ENCODE measurements around the gene UBE3A. TPM values are rescaled to one million over a fixed set of nuclear protein-coding genes. Genes with fewer than 3 reads are reported as not detected.

UBE3A gene
- total and polyA plus RNA-seq, 9 of the 15 experiments (the other 6 are each of a cell fraction or from before 2014, with no cell fraction given), result 29.3 to 103 (median 60.2) TPM

DNA sequence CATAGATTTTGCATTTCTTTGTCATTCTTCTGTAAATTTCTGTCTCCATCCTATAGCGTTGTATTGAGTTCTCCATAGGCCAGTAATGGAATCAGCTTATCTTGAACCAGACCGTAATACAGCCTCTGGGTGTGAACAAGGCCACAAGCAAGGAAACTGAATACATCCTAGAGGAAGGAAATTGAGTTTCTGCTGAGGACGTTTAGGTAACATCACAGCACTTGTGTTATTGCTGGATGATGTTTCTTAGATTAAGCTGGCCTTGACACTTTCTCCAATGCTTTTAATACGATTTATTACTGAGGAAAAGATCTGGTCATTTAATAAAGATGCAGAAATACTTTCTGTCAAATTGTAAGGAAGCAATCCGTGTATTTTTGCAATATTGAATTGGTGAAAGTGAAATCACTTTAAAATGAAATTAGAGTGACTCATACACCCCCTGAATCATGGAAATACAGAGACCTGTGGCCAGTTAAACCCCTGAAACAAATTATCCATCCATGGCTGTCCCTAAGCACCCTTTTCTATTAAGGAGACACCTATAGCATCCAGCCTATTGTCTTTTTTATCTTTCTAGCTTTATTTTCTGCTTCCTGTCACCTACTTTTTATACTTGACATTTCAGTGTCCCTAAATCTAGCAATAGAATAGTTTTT lies 48.5 kb upstream of the UBE3A start (continued):
- no peak for TF ChIP-seq CHAMP1 (IDR thresholded peaks at IDR 0.05)

- intact Hi-C loops (cut with micrococcal nuclease) (no loop called here), in situ Hi-C loops (cut with MboI) (no loop called here)
- no peak for DNase-seq (ENCODE audit: extremely low read depth in 1 of 4, low spot score in 3 of 4)
- POLR2A ChIA-PET, result no interaction called here
- FAIRE-seq, result no peak
- Histone ChIP-seq H4K20me1 (replicated peaks; ENCODE audit: control insufficient read depth, insufficient read depth, low read length) (no peaks in the 10 kb centered on the region), H2AFZ (ENCODE audit: low read depth, low read length) (no peak overlapping the region), H3K79me2 (ENCODE audit: control insufficient read depth, insufficient read depth, low read length) (no peaks in the 10 kb centered on the region), H3K4me1 (replicated peaks in 1 of 2; ENCODE audit: control insufficient read depth in 2 of 2, insufficient read depth in 2 of 2, low read length in 2 of 2) (no peaks in the 10 kb centered on the region), H3K27ac (ENCODE audit: extremely low read depth, low read depth, low read length) (no peak overlapping the region), H3K9me3 (replicated peaks; ENCODE audit: control insufficient read depth, insufficient read depth, low read depth, low read length) (no peaks in the 10 kb centered on the region), H3K9ac (ENCODE audit: insufficient read depth in 1 of 2, low read depth in 2 of 2, low read length in 2 of 2) (no peak overlapping the region), H3K4me2 (ENCODE audit: insufficient read depth, low read length) (no peak overlapping the region), H3K4me3 (no peak overlapping the region), H3K36me3 (ENCODE audit: control insufficient read depth, insufficient read depth, low read length) (no peaks in the 10 kb centered on the region), H3K27me3 (ENCODE audit: control insufficient read depth in 2 of 2, insufficient read depth in 2 of 2, low read length in 2 of 2) (no peaks in the 10 kb centered on the region; a peak in 1 of 5 replicates), H3K9me1 (ENCODE audit: control insufficient read depth, insufficient read depth, low read length) (no peaks in the 10 kb centered on the region)
- BruUV-seq (replicated peaks), result no TSS peak
- no peak for ATAC-seq
- TF ChIP-seq CAMTA2 (CRISPR knock-in tag; conservative IDR thresholded peaks at IDR 0.05) (no peak), HNRNPH1 (optimal IDR thresholded peaks at IDR 0.05; ENCODE audit: low read depth, low read length) (no peak), MXI1 (IDR thresholded peaks at IDR 0.05; ENCODE audit: low read depth, low read length) (no peak), PTBP1 (IDR thresholded peaks at IDR 0.05; ENCODE audit: low read depth, low read length) (no peak), ESRRA (IDR thresholded peaks at IDR 0.05; ENCODE audit: borderline replicate concordance, low read depth) (no peak)
- WGBS (ENCODE audit: insufficient coverage, low coverage, missing lambda C conversion rate), result 6% methylated on average over 1 of the region's 1 CpG
- CTCF ChIA-PET (ENCODE audit: low intra/inter-chr PET ratio), result no interaction called here
These were observed 47.2 kb upstream of the UBE3A start for GRCh38 chr15:25486051-25486450.
